ENCODE measurements around the gene PDGFRB.

GRCh38 chr5:150186897-150187296 is 31.3 kb upstream of the PDGFRB start:
- TF ChIP-seq TCF7L2 (IDR thresholded peaks at IDR 0.05; ENCODE audit: low read depth, low read length) = no peak
- TF ChIP-seq, protein P1, sequence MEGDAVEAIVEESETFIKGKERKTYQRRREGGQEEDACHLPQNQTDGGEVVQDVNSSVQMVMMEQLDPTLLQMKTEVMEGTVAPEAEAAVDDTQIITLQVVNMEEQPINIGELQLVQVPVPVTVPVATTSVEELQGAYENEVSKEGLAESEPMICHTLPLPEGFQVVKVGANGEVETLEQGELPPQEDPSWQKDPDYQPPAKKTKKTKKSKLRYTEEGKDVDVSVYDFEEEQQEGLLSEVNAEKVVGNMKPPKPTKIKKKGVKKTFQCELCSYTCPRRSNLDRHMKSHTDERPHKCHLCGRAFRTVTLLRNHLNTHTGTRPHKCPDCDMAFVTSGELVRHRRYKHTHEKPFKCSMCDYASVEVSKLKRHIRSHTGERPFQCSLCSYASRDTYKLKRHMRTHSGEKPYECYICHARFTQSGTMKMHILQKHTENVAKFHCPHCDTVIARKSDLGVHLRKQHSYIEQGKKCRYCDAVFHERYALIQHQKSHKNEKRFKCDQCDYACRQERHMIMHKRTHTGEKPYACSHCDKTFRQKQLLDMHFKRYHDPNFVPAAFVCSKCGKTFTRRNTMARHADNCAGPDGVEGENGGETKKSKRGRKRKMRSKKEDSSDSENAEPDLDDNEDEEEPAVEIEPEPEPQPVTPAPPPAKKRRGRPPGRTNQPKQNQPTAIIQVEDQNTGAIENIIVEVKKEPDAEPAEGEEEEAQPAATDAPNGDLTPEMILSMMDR (IDR thresholded peaks at IDR 0.05) = no peak
- TF ChIP-seq, protein P2, sequence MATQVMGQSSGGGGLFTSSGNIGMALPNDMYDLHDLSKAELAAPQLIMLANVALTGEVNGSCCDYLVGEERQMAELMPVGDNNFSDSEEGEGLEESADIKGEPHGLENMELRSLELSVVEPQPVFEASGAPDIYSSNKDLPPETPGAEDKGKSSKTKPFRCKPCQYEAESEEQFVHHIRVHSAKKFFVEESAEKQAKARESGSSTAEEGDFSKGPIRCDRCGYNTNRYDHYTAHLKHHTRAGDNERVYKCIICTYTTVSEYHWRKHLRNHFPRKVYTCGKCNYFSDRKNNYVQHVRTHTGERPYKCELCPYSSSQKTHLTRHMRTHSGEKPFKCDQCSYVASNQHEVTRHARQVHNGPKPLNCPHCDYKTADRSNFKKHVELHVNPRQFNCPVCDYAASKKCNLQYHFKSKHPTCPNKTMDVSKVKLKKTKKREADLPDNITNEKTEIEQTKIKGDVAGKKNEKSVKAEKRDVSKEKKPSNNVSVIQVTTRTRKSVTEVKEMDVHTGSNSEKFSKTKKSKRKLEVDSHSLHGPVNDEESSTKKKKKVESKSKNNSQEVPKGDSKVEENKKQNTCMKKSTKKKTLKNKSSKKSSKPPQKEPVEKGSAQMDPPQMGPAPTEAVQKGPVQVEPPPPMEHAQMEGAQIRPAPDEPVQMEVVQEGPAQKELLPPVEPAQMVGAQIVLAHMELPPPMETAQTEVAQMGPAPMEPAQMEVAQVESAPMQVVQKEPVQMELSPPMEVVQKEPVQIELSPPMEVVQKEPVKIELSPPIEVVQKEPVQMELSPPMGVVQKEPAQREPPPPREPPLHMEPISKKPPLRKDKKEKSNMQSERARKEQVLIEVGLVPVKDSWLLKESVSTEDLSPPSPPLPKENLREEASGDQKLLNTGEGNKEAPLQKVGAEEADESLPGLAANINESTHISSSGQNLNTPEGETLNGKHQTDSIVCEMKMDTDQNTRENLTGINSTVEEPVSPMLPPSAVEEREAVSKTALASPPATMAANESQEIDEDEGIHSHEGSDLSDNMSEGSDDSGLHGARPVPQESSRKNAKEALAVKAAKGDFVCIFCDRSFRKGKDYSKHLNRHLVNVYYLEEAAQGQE (IDR thresholded peaks at IDR 0.05; ENCODE audit: insufficient read depth in 1 of 2, low read depth in 2 of 2, low read length in 1 of 2) = no peak
- TF ChIP-seq SIN3A (IDR thresholded peaks at IDR 0.05; ENCODE audit: borderline replicate concordance, insufficient read depth, low read depth, low read length) = no peak
- no peak for TF ChIP-seq POLR2AphosphoS5 (IDR thresholded peaks at IDR 0.05; ENCODE audit: low read depth, low read length)
